HS-5 (cell line): ENCODE results near the gene CYBB.
"Not testable (repeated sequence)": the region's sequence is repeated elsewhere in the genome, so short reads cannot be mapped to it uniquely, and the experiment has no call there.

ENCODE experiments used
- DNase-seq: peaks from one replicate; pipeline ENCODE4 v3.0.0-alpha.2; 2012; ENCODE audit warnings: low read depth

CYBB gene

DNA sequence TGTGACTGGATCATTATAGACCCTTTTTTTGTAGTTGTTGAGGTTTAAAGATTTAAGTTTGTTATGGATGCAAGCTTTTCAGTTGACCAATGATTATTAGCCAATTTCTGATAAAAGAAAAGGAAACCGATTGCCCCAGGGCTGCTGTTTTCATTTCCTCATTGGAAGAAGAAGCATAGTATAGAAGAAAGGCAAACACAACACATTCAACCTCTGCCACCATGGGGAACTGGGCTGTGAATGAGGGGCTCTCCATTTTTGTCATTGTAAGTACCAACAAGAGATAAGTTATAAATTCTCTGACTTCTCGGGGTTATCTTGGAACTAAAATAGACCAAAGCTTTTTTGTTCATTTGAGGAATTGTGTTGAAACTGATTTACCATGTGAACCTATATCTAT, at the start of gene CYBB:
Gene CYBB, plus strand, starts transcription at position 203 of the 400 bp plus-strand sequence. Its CDS starts 19 bp downstream, at position 222.
- DNase-seq = no peak

DNA sequence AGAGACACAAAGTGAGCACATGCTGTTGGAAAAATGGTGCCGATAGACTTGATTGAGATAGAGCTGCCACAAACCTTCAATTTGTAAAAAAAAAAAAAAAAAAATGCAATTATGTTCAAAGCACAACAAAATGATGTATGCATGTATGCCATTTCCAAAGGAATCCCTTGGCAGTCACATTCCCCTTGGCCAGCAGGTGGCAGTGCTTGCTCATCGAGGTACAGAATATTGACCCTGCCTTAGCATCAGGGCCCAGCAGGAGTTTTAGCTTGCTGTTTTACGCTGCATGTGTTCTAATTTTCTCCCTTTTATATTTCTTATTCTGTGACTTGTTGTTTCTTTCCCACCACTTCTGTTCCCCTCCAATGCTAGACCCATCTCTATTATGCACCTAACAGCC, 34.5 kb upstream of the CYBB start:
- peak; percentile 15 for DNase-seq

DNA sequence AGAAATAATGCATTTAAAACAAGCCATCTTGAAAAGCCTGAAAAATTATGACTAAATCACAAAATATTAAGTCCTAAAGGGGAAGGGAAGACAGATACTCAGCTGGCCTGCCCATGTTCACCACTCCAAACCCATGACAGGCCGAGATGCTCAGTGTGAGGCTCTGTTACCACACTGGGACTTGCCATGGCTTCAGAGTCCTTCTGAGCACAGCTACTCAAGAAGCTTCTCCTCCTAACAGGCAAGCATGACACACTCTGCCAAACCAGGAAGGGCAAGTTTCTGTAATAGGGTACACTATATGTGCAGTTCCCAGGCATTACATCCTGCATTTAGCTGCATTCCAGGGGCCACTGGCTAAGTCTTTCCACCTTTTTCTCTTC, 34.0 kb upstream of the CYBB start:
- no peak for DNase-seq

DNA sequence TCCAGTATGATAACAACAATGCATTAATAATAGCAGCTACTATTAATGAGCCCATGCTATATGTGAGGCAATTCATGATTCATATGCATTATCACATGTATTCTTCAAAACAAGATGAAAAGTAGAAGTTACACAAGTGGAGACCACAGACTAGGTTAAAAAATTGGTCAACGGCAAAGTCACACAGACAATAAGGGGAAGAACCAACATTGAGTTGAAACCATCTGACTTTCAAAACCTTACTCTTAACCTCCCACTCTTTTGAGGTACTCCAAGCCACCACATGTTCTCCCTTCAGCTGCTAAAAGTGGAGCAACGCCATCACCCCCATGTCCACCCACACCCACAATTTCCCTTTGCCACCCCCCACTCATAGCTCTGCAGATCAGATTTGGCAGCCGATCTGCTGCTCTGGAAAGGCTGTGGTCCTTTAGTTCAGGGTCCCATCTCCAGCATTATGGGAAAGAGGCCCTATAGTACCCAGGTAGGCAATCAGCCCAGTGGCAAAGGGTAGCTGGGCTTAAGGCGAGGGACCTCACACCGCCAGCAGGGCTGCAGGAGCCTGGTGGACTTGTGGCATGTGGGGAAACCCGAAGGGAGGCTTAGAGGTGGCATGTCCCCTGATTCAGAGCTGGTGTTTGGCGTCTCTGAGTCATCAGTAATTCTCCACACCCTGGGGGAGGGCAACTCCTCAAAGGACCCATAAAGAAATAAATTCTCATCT, 33.5 kb upstream of the CYBB start:
- DNase-seq = no peak

DNA sequence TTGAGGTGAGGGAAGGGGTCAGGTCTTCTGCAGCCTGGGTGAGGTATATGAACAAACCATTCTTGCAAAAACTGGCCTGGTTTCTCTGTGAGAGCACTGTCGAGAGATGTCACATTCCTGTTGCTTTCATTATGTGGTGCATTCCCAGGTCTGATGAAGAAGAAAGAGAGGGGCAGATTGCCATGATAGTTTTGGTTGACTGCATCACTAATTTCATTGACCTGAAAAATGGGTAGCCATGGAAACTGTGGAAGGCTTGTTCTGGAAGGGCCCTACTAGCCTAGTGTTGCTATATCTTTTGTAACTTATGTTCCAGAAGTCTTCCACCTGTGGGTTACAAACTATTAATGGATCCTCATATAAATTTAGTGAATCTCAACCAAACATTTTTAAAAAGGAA, 32.9 kb upstream of the CYBB start:
- no peak for DNase-seq

DNA sequence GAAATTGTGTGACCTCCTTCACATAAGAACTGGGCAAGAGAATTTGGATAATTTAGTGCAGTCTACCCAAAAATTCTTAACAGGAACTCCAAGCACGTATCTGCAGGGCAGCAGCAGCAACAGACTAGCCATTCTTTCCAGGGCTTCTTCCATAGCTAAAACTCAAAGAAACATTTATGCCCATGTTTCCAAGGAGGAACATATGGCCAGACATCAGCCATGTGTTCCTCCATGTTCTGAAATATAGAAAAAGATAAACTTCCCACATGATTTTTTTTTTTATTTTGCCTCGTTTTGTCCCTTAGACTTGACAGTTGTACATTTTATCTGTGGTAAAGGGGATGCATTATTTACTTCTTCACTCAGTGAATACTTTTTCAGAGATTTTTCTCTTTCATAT, 27.6 kb upstream of the CYBB start:
- no peak for DNase-seq

DNA sequence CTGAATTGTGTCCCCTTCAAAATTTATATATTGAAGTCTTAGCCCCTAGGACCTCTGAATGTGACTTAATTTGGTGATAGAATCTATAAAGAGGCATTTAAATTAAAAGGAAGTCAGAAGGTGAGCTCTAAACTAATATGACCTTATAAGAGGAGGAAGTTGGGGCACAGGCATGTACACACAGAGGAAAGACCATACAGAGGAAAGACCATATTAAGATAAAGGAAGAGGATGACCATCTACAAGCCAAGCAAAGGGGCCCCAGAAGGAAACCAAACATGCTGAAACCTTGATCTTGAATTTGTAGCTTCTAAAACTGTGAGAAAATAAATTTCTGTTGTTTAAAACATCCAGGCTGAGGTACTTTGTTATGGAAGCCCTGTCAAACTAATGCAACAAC, 26.9 kb upstream of the CYBB start:
- no peak for DNase-seq

DNA sequence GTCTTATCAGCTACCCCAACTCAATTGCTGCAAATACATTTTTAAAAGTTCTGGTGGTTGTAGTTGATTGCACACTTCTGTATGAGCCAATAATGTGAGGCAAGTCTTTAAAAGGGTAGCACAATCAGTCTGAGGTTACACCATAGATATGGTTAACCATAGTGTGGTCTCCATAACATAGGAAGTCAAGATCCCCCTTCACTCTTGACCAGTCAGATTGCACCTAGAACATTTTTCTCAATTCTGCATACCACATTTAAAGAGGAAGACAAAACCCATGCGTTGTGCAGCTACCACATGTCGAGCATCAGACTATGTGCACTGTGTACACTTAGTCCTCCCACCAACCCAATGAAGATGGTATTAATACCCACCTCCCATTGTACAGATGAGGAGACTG, 26.5 kb upstream of the CYBB start:
- DNase-seq = no peak

DNA sequence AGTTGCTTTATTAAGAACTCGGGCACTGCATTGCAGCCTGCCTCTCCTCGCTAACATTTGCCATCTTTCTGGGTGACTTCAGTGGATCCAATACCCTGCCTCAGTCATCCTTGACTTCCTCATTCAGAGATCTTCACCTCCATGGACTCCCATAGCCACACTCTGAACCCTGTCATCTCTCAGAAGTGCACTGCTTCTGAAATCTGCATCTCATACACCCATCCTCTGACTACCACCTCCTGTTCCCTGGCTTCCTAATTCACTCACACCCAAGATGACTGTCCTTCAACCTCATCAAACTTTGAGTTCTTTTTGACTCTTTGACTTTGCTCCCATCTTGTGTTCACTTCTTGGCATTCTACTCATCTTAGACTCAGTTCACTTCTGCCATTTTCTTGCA, 25.3 kb upstream of the CYBB start:
- DNase-seq = no peak

DNA sequence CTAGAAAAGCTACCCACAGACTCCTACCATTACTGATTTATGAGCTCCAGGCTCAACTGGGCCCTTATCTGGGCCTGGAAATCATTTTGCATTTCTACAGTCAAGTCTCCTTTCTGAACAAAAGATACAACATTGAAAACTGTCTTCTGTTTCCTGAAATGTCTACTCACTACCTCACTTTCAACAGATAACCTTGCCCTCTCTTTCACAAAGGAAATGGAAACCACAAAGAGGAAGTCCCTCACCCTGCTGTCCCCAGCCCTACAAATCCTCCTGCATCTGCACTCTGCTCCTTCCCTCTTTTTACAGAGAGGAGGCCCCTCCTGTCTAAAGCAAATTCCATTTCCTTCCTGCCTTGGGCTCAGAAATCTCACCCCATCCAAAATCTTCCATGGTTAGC, 24.8 kb upstream of the CYBB start:
- DNase-seq = no peak

DNA sequence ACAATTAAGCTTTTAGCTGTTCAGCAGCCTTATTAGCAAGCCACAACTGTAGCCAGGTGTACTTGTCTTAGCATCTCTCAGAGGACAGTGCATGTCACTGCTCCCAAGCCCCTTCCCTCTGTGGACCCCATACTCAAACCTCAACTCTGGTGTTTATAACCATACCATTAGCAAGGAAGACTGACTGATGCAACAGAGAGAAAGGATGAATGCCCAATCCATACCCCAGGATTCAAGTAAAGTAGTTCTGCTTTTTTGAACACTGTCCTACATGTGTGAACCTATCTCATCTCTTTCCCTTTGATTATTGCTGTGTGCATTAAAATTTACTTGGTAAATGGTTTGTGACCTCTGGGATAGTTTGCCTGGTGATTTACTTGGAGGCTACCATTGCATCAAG, 22.8 kb upstream of the CYBB start:
- DNase-seq = no peak

DNA sequence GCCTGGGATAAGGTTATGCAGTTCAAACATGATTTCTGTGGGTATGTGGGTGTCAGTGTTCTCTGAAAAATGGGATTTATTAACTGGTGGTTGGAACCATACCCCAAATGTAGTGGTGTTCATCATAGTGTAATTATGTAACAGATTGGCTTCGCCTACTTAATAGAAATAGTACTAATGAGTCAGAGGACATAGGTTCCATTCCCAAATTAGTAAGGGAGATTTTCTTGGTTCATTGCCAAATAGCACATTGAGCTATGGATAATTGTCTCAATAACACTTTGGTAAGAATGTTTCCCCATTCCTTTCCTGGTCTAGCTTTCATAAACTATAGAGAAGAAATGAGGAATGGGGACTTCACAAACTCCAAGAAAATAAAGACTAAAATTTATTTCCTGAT, 20.5 kb upstream of the CYBB start:
- no peak for DNase-seq

DNA sequence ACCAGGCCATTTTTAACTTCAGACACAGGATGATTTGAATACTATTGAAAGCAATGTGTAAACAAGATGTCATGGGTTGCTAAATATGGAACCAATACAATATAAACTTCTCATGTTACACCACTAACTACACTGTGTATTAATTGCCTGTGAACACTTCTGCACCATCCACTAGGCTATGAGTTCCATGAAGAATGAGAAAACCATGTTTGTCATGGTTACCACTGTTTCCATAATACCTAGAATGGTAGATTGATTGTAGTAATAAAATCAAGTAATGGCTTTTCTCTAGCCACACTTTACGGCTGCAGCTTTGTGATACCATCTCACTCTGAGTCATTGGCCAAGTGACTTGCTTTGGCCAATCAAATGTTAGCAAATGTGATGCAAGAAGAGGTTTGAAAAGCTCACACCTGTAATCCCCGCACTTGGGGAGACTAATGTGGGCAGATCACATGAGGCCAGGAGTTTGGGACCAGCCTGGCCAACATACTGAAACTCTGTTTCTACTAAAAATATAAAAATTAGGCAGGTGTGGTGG, 19.9 kb upstream of the CYBB start:
- DNase-seq = no peak

DNA sequence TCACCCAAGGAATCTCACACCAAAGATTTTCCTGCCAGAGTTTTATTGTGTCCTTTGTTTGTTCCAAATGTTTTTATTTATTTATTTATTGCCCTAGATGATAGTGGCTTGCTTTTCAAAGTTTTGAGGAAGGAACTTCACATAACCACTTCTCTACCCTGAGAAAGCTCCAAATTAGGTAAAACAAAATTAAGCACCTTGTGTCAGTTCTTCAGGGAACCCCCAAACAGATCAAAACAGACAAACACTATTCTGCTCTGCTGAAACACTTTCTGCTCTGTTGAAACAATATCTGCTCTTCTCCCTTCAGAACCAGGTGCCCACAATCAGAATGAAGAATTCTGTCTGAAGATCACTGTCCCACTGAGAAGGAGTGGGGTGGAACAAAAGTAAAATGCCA, 16.5 kb upstream of the CYBB start:
- no peak for DNase-seq

DNA sequence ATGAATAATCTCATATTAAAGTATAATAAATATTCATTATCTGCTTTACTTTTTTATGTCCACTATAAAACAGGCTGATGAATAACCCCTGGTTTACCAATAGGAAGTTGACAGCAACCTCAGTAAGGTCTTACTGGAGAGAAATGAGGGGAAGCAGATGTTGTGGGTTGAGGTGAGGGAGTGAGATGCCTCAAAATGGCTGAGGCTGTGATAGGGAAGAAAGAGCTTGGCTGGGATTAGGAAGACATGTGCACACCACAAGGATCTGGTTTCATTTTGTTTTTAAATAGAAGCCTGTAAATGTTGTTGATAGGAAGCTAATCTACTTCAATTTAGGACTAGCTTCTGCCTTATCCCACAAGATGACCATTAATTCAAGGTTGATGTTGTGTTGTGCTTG, 14.4 kb upstream of the CYBB start:
- no peak for DNase-seq

DNA sequence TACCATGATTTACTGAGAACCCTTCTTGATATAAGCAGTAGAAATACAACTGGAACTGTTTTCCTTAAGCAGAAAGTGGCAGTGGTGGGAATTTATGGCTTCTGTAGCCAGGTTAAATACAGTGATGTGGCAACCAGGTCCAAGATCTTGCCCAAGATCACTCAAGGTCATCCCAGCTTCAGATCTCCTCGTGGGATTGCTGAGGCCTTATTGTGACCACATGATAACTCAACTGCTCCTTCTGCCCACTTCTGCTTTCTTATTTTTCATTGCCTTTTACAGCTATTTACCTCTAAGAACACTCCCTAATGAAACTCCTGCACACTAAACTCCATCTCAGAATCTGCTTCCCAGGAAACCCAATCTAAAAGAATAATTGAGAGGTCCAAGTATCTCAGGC, 12.4 kb upstream of the CYBB start:
- DNase-seq = no peak

DNA sequence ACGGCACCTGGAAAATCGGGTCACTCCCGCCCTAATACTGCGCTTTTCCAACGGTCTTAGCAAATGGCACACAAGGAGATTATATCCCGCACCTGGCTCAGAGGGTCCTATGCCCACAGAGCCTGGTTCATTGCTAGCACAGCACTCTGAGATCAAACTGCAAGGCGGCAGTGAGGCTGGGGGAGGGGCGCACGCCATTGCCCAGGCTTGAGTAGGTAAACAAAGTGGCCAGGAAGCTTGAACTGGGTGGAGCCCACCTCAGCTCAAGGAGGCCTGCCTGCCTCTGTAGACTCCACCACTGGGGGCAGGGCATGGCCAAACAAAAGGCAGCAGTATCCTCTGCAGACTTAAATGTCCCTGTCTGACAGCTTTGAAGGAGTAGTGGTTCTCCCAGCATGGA, 11.0 kb upstream of the CYBB start:
- not testable (repeated sequence) for DNase-seq

DNA sequence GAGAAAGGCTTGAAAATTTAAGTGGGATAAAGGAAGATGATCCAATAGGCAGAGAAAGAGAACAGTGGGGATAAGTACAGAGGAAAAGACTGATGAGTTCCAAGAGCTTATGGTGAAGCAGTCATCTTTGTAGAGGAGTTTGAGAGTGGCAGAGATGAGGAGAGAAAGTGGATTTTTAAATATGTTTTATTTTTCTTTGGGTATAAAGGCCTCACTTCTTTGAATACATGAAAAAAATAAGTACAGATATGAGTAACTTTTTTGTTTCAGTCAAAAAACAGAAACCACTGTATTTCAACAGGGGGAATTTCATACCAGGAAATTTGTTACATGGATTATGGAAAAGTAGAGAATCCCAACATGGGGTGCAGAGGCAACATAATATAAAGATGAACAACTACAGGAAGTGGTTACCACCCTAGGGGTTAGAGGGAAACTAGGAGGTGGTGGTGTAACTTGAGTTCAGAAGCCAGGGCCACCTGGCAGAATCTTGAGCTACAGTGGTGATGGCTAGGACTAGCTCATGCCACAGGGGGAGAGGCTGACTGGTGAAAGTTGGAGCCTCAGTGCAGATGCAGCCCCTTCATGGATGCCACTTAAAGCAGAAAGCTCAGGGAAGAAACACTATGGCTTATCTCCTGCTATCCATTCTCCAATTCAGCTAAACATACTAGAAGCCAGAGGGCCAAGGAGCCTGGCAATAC, 3.4 kb upstream of the CYBB start:
- no peak for DNase-seq

DNA sequence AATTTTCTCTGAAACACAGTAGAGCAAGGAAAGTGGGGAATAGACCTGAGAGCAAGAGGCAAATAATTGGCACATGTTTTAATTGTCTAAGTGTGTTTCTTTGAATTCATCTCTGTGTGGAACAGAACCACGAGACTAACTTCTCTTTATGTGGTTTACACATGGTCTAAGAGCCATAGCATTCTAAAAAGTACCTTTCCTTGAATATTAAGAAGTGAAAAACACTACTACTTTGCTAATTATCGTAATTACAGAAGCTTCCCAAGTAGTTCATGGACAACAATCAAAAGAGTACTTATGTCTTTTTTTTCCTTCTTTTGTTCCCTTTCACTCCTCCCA, 2.9 kb upstream of the CYBB start:
- DNase-seq = no peak

DNA sequence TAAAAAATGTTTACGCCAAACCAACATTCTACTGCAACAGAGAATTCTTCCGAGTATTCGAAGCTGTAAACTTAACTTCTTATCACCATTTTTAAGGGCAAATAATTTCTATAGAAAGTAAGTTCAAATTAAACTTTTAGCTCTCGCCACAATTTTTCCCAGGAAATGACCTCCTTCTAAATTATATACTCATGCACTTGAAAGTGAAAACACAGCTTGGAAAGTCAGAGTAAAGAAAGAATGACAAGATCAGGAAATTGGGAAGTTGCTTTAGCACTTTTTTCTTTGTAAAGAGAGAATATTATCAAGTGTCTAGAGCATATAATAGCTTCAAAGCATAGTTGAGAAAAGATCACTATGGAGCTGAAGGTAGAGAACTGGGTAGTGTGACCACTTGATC, 1.2 kb downstream of the CYBB start:
- no peak for DNase-seq

DNA sequence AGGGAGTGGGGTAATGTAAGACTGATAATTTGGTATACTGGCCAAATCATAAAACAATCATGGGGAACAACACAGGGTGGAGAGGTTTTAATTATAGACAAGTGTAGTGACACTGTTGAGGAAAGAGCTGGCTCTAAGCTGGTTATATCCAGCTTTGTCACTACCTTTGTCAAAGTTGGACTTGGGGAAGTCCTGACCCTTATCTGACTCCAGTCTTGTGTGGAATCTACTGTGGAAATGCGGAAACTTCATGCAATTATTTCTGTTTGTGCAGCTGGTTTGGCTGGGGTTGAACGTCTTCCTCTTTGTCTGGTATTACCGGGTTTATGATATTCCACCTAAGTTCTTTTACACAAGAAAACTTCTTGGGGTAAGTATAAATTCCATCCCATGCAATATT, 2.0 kb downstream of the CYBB start:
- DNase-seq = no peak

DNA sequence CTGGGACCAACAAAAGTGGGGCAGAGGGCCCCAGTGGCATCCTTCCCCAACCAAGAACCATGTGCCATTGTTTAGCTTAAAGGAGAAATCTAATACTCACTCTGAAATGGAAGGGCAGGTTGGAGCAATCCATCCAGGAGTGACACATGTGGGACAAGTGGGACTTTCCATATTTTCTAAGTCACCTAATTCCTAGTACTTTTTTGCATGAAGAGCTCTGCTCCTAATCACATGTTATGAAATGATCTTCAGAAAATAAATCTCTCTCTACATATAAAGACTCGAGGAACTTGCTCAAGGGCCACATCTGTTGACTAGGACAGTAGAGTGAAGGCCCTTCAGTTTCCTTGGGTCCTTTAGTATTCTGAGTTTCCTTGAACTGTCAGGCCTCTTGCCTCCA, 2.5 kb downstream of the CYBB start:
- DNase-seq = no peak

DNA sequence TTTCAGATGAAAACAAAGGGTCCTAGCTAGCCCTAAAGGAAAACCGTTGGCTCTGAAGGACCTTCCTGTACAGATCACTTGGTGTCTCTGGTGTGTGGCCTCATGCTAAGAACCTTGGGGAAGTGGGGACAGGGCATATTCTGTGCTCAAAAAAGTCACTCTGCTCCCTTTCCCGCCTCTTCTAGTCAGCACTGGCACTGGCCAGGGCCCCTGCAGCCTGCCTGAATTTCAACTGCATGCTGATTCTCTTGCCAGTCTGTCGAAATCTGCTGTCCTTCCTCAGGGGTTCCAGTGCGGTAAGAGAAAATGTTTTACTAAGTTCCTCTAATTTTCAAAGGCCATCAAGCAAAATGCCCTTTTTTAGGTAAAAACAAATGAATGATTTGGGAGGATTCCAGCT, 3.4 kb downstream of the CYBB start:
- DNase-seq = no peak

DNA sequence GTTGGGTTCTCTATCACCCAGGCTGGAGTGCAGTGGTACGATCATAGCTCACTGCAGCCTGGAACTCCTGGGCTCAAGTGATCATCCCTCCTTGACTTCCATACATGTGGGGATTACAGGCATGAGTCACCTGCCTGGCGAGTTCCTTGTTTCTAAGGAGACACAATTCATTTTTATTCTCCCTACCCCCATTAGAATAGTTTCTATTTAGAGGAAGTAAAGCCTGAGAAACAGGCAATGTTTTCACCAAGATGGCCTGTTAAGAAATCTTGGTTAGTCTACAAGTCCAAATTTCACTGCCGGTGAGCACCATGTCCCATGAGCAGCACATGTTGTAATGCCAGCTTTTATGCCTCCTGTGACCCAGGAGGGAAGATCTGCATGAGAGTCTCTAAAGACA, 5.7 kb downstream of the CYBB start:
- no peak for DNase-seq
